Glomerular visceral epithelial cell (primary cell): Measurements from ENCODE around the gene DCAF7.

Source experiments
- DNase-seq: peaks from one replicate; pipeline ENCODE4 v3.0.0-alpha.2; 2016; ENCODE audit errors: extremely low spot score

DCAF7 gene

GRCh38 chr17:63525190-63525946 lies 24.9 kb upstream of the DCAF7 start:
- no peak for DNase-seq

- no peak for DNase-seq
Observed at GRCh38 chr17:63526861-63527260, 23.4 kb upstream of the DCAF7 start.

GRCh38 chr17:63528183-63528582 lies 22.1 kb upstream of the DCAF7 start:
- no peak for DNase-seq

DNA sequence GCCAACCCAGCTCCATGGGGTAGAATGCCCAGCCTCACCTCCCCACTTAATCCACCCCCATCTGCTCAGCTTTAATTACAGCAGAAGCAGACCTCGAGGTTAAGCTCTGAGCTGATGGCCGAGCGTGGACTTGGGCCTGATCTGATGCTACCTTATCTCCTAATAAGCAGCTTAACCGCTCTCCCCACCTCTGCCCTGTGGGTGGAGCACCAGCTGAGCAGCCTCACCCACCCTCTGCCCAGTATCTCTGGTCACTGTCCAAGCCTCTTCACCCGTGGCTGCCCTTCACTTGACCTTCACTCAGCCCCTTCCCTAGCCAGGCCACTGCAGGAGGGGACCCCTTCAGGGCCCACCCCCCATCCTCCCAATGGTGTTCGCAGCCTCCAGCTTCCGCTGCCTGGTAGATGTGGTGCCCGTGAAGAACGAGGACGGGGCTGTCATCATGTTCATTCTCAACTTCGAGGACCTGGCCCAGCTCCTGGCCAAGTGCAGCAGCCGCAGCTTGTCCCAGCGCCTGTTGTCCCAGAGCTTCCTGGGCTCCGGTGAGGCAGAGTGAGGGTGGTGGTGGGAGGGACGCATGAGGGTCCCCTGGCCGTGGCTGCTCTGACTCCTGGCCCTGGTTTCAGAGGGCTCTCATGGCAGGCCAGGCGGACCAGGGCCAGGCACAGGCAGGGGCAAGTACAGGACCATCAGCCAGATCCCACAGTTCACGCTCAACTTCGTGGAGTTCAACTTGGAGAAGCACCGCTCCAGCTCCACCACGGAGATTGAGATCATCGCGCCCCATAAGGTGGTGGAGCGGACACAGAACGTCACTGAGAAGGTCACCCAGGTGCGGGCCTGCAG lies 20.3 kb upstream of the DCAF7 start:
- no peak for DNase-seq

DNA sequence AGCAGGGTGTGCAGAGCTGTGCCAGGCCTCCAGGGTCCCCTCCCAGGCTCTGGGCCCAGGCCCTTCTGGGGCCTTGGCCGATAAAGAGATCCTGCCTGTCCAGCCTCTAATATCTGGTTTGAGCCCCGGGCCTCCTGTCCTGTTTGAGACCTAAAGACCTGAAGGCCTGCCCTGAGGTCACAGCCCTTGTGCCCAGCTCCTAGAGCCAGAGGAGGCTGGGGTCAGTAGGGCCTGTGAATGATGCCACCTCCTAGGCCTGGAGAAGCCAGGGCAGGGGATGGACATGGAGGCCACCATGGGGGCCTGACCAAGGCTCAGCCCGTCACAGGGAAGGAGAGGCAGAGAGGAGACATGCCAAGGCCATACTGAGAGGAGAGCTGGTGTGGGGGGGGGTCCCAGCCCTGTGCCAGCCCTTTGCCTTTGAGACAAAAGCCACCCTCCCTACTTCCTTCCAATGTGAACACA lies 19.7 kb upstream of the DCAF7 start:
- no peak for DNase-seq

- no peak for DNase-seq
Observed at GRCh38 chr17:63531022-63531965, 19.0 kb upstream of the DCAF7 start.

DNA sequence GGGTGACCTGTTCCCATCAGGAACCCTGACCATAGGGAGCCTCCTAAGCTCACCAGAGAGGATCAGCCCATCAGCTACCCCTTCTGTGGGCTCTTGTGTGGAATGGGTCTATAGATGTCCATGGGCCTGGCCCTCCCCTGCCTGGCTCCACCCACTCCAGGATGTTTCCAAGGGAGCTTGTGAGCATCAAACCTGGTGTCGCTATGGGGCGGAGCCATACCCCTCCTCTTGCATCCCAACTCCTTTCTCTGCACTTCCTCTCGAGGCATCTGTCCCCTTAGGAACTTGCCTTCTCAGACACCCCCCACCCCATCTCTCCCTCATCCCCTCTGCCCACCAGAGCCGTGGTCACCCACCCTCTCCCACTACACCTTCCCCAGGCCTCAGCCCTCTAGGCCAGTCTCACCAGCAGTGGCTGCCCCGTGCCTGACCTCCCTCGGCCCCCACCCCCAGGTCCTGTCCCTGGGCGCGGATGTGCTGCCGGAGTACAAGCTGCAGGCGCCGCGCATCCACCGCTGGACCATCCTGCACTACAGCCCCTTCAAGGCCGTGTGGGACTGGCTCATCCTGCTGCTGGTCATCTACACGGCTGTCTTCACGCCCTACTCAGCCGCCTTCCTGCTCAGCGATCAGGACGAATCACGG lies 16.7 kb upstream of the DCAF7 start:
- no peak for DNase-seq

GRCh38 chr17:63534078-63534570 lies 16.2 kb upstream of the DCAF7 start:
- no peak for DNase-seq

DNA sequence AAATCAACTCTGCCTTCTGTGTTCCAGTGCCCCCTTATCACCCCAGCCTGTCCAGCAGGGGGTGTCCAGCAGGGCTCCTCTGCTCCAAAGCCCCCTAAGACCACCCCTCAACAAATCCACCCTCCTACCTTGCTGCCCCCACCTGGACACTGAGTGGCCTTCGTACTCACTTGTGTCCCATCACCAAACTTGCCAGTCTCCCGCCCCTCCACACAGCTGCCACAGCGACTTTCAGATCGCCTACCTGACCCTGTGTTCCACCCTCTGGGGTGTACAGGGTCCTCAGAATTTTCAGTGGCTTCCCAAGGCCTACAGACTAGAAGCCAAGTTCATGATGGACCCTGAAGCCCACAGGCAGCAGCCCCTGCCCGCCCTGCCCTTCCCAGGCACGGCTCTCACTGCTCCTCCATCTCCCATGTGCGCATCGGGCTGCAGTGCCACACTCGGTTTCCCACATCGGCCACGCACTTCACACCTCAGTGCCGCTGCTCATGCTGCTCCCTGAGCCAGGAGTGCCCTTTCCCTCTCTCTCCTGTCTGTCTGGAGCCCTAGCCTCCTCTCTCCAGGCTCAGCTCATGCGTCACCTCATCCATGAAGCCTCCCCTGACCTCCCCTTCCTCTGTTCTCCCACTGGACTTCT lies 15.3 kb upstream of the DCAF7 start:
- DNase-seq = no peak

DNA sequence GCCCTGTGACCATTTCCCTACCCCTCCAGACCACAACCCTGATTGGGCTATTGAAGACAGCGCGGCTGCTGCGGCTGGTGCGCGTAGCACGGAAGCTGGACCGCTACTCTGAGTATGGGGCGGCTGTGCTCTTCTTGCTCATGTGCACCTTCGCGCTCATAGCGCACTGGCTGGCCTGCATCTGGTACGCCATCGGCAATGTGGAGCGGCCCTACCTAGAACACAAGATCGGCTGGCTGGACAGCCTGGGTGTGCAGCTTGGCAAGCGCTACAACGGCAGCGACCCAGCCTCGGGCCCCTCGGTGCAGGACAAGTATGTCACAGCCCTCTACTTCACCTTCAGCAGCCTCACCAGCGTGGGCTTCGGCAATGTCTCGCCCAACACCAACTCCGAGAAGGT lies 14.6 kb upstream of the DCAF7 start:
- no peak for DNase-seq

- DNase-seq = no peak
Observed at GRCh38 chr17:63537001-63537400, 13.3 kb upstream of the DCAF7 start.

DNA sequence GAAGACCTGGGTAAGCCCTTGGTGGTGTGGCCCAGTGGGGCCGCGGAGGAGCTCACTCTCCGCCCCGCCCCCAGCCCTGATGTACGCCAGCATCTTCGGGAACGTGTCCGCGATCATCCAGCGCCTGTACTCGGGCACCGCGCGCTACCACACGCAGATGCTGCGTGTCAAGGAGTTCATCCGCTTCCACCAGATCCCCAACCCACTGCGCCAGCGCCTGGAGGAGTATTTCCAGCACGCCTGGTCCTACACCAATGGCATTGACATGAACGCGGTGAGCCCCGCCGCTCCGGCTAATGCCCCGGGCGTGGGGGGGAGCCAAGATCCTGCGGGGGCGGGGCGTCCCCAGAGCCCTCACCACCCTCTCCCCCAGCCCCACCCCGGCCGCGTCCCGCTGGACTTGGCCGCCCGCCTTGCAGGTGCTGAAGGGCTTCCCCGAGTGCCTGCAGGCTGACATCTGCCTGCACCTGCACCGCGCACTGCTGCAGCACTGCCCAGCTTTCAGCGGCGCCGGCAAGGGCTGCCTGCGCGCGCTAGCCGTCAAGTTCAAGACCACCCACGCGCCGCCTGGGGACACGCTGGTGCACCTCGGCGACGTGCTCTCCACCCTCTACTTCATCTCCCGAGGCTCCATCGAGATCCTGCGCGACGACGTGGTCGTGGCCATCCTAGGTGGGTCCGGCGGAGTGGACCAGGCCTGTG lies 12.1 kb upstream of the DCAF7 start:
- no peak for DNase-seq

DNA sequence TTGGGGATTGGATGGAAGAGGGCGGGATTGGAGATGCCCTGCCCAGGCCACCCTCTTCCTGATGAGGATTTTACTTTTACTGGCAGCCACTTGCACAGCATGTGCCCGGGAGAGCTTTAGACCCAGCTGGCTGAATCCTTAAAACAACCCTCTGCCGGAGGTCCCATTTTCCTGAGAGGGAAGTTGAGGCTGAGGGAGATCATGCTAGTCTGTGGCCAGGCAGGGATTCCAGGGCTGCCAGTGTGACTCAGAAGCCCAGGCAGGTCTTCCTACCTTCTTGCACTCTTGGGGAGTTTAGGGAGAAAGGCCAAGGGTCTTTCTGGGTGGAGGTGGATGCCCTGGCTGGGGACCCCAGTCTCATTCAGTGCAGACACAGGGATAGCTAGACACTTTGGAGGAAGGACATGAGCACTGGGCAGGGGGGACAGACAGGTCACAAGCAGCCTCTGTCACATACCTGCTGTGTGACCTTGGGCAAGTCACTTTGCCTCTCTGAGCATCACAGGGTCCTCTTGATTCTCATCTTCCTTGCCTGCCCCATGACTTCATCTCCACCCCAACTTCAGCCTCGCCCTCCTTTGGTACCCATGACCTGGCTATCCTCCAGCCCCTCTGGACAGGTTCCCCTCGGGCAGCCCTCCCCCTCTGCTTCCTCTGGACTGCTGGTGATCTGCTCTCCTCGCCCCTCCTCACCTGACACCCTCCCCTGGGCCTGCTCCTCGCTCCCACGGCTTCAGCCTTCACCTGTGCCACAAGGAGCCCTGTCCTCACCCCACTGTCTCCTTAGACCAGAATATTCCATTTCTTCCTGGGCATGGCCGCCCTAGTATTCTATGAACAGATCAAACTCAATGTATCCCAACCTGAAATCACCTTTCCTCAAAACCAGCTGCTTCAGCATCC lies 11.3 kb upstream of the DCAF7 start:
- no peak for DNase-seq

DNA sequence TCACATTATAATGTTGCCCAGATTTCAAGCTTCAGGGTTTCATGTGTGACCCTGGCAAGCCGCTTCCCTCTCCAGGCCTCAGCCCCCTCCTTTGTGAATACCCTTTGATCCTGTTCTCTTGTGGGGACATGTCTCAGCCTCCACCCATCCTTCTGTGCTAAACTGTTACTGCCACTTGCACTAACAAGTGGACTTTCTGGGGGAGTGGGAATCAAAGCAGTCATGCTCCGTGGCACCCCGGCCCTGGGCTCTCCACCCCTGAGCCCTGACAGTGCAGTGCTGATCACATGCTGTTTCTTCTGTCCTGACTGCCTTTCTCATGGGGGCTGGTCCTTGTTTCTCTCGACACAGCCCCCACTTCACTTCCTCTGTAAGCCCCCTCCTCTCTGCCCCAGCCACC lies 9.7 kb upstream of the DCAF7 start:
- DNase-seq = no peak

- no peak for DNase-seq
Observed at GRCh38 chr17:63542218-63542545, 8.1 kb upstream of the DCAF7 start.

DNA sequence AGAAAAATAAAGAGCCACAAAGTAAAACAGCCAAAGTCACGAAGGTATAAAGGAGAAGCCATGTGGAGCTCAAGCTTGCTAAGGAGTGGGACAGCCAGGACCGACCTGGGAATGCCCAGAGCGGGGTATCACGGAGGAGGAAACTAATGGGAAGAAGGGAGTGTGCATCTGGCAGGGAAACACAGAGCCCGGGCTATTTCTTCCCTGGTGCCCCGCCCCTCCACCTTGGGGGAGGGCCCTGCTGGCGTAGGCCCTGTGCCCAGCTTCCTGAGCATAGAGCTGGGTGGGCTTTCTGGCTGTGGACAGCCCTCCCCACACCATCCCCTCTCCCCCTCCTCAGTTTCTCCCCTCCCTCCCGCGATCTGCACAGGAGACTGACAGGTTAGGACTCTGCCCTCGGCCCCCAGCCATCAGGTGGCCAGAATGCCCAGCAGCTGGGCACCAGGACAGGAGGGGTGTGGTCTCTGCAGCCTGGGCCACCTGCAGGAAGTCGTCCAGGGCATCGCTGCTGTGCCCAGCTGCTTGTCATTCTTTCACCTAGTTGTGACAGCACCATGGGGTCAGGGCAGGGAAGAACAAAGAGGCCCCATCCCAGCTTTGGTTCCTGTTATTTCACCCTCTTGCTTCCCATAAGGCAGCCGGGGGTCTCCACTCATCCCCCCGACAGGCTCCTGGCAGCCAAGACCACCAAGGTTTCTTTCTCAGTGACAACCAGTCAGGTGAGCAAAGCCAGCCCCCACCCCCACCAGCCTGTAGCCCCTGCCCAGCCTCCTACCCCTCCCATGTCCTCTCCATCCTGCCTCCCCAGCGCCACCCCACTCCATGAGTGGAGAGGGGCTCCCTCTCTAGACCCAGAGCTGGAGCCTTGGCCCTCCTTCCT lies 7.1 kb upstream of the DCAF7 start:
- no peak for DNase-seq

DNA sequence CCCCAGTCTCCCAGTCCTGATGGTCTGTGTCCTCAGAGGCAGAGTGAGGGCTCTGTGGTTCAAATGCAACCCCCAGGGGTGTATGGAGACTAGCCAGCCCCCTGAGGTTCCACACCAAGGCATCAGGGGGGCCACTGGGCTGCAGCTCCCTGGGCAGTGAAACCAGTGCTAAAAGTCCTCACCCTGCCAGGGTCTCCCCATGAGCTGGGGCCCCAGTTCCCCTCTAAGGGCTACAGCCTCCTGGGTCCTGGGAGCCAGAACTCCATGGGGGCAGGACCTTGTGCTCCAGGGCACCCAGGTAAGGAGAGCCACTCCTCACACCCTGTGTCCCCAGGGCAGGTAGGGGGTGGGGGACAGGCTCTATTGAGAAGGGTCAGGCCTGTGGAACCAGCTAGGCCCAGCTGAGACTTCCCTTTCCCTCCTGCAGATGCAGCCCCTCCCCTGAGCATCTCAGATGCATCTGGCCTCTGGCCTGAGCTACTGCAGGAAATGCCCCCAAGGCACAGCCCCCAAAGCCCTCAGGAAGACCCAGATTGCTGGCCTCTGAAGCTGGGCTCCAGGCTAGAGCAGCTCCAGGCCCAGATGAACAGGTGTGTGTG lies 6.4 kb upstream of the DCAF7 start:
- no peak for DNase-seq
